NCI-H82 treated with DMSO at 0.1 percent for 48 hours (cell line): ENCODE results near the gene ZMIZ1.
"Not testable (repeated sequence)": the region's sequence is repeated elsewhere in the genome, so short reads cannot be mapped to it uniquely, and the experiment has no call there.

Experiments used
- DNase-seq: peaks from one replicate; lab custom pipeline; 2025; ENCODE audit not compliant: unreplicated experiment; lab: John Stamatoyannopoulos, UW

The ZMIZ1 gene

GRCh38 chr10:79335094-79335469 lies 266.3 kb downstream of the ZMIZ1 start:
- no peak for DNase-seq

GRCh38 chr10:79335470-79336235 lies 266.9 kb downstream of the ZMIZ1 start:
- no peak for DNase-seq

- DNase-seq: no peak
Observed at GRCh38 chr10:79336276-79336675, 267.5 kb downstream of the ZMIZ1 start.

DNA sequence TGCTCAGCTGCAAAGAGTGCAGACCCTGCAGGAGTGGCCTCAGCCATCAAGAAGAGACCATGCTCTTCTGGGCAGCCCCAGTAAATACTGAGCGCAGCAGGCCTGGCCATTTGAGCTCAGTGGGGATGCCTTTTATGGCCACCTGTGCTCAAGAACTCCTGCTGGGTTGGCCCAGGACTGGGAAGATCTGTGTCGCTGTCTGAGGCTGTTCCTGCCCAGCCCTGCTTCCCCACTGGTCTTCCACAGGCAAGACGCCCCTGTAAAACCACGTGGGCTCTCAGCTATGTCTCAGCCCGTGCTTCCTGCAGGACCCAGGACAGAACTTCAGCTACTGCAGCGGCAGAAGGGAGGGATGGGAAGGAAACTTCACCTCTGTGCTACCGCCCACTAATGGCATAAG lies 268.0 kb downstream of the ZMIZ1 start:
- DNase-seq: no peak

DNA sequence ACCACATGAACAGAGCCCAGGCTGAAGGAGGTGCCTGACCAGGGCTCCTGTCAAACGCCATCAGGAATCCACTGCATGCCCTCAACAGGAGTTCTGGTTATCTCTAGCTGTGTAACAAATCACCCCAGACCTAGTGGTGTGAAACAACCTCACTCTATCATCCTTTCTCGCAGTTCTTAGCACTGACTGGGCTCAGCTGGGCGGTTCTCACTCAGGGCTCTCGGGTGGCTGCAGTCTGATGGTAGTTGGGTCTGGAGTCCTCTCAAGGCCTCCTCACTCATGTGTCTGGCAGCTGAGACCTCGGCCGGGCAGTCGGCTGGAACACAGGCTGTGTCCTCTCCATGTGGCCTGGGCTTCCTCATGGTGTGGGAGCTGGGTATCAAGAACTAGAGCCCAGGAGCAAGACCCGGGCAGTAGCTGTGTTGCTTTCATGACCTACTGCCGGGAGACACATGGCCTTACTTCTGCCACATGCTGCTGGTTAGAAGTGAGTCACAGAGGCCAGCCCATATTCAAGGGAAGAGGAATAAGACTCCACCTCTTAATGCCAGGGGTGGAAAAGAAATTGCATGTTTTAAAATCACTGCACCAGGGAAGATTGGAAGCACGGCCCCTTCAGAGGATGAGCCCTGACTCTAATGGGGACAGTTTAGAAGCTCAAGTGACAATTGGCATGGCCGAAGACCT lies 269.2 kb downstream of the ZMIZ1 start:
- DNase-seq: not testable (repeated sequence)

- DNase-seq: no peak
Observed at GRCh38 chr10:79339266-79339665, 270.5 kb downstream of the ZMIZ1 start.

GRCh38 chr10:79340646-79341244 lies 272.0 kb downstream of the ZMIZ1 start:
- no peak for DNase-seq

DNA sequence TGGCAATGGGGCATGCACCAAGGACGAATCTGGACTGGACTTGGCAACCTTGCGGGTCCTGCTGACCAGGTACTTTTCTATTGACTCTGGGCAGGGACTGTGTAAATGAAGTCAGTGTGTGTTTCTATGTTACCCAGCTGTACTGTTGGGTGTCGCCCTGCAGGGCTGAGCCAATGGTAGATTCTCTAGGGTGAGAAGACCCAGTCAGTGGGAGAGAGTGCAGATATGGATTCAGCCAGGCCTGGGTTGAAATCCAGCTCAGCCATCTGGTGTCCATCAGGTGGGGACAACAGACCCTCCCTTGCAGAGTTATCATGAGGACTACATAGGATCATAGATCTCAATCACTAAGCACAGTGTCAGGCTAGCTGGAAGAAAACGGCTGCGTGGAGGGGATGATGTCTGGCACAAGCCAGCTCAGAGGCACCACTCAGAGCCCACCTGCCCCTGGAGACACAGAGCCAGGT lies 273.6 kb downstream of the ZMIZ1 start:
- DNase-seq: no peak

DNA sequence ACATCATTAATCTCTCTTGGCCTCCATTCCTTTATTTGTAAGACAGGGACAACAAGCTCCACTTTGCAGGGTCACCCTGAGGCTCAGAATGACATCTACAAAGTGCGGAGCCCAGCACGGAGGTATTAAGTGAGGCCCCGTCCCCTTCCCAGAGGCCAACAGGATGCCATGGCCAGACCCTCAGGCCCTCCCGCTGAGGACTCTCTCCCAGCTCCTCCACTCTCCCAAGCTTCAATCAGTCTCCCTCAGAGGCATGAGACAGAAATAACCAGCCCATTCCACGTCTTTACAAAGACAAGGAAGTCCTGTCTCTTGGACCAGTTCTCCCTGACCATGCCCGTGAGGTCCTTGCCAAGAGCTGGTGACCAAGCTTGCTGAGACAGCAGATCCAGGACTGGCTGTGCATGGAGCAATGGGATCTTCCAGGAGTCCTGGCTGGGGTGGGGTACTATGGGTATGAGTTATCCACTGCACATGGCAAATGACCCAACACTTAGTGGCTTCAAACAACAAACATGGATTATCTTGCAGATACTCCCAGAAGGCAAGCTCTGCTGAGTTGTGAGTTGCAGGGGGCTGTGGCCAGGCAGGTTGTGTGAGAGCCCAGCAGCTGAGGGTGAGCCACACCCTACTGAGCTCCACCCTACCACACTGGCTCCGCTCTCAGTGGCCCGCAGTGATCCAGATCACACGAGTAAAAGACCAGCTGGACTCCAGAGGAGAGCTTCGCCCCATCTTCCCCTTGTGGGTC lies 274.2 kb downstream of the ZMIZ1 start:
- DNase-seq: no peak

- no peak for DNase-seq
Observed at GRCh38 chr10:79344502-79345195, 275.9 kb downstream of the ZMIZ1 start.

- no peak for DNase-seq
Observed at GRCh38 chr10:79345241-79346011, 276.7 kb downstream of the ZMIZ1 start.

DNA sequence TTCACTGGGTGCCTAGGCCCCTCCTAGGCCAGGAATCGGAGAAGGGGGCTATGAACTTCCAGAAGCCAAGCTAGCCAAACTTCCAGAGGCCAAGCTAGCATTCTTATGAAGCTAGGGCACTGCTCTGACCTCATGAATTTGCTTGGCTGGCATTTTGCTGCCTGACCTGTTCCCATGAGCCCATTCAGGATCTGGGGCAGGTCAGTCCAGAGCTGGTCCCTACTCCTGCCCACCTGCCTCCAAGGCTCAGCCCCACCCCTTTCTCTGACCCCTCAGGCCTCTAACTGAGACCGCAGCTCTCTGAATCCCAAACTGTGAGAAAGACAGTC lies 277.2 kb downstream of the ZMIZ1 start:
- DNase-seq: no peak

GRCh38 chr10:79346388-79347225 lies 277.8 kb downstream of the ZMIZ1 start:
- DNase-seq: no peak

DNA sequence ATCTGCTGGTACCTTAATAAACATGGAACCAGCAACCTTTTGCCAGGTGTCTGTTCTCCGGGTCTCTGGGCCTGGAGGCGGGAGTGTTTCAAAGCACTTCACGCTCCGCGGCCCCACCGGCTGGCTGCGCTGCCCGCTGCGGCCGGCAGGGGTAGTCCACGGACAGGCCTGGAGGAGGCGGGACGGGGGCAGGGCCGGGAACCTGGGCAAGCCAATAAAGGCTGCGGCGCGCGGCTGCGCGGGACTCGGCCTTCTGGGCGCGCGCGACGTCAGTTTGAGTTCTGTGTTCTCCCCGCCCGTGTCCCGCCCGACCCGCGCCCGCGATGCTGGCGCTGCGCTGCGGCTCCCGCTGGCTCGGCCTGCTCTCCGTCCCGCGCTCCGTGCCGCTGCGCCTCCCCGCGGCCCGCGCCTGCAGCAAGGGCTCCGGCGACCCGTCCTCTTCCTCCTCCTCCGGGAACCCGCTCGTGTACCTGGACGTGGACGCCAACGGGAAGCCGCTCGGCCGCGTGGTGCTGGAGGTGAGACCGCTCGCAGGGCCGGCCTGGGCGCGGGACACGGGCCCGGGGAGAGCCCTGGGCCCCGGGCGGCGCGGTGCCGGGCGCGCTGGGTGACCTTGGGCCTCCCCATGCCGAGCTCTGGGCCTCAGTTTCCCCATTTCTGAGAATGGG lies 278.6 kb downstream of the ZMIZ1 start, which contains the start of gene PPIF:
PPIF (plus strand) TSS at position 244 of the 668 bp plus-strand sequence; CDS start at position 324, 80 bp downstream.
- peak; percentile 66 for DNase-seq

GRCh38 chr10:79347894-79348639 lies 279.3 kb downstream of the ZMIZ1 start:
- DNase-seq: no peak

GRCh38 chr10:79348640-79348988 lies 279.8 kb downstream of the ZMIZ1 start:
- DNase-seq: no peak

GRCh38 chr10:79349072-79349491 lies 280.3 kb downstream of the ZMIZ1 start:
- no peak for DNase-seq
